Measurements from ENCODE around the gene SLC46A3.

DNA sequence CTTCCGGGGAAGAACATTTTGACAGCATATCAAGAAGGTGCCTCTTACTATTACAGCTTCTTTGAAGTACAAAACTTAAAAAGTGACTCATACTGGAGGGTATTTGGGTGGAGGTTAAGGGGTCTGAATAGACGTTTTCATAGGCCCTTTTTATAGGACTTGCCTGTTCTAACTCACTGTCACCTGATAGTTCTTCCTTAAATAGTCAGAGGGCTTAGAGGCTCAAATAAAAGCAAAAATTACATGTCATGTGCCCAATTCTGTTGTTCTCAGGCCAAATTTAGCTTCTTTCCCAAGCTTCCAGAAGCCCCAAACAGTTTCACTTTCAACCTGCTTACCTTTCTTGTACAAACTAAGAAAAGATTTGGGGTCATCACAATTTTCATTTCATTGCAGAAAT, 16.1 kb upstream of the SLC46A3 start:
- TF ChIP-seq GATA2 (IDR thresholded peaks at IDR 0.05; ENCODE audit: low read depth, low read length), result no peak
- TF ChIP-seq GATA3 (IDR thresholded peaks at IDR 0.05; ENCODE audit: low read depth, low read length), result no peak

Data from SH-SY5Y (cell line).